ENCODE data around the gene ARMCX4. TPM values are rescaled to one million over a fixed set of nuclear protein-coding genes. Genes with fewer than 3 reads are reported as not detected.

Gene ARMCX4
- total RNA-seq, 1 experiment from 2014 or later, result 17.0 TPM

DNA sequence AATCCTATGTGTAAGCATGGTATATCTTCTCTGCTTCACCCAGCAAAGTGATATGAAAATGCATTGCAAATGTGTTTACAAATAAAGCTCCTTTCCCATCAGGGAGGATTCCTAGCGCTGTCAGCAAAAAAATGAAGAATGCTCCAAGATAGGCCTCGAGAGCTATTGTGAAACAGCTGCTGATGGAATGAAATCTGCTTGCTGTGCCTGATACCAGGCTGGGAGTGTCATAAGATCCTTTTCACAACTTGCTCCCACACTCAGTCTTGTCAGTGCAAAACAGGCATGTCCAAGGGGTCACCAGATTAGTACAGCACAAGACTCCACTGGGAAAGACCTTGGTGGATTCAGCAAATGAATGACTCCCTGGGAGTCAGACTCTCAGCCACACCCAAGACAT, 43.2 kb upstream of the ARMCX4 start:
- Histone ChIP-seq H4K5ac (ENCODE audit: insufficient read length, low read depth, low read length) (no peak overlapping the region), H3K23me2 (ENCODE audit: insufficient read length, low read depth, low read length, poor library complexity, severe bottlenecking) (no peaks in the 10 kb centered on the region), H3K79me1 (ENCODE audit: insufficient read depth, low read depth, low read length, poor library complexity, severe bottlenecking) (no peaks in the 10 kb centered on the region), H3K4ac (ENCODE audit: low read depth, low read length) (no peak overlapping the region), H3K4me1 (ENCODE audit: insufficient read depth, low read length) (no peaks in the 10 kb centered on the region), H2BK5ac (ENCODE audit: insufficient read length, low read length) (no peak overlapping the region), H3K27me3 (ENCODE audit: insufficient read depth, low read length) (no peaks in the 10 kb centered on the region), H2BK12ac (ENCODE audit: insufficient read length, low read depth, low read length) (no peak overlapping the region), H2BK15ac (ENCODE audit: low read depth, low read length) (no peak overlapping the region), H2BK120ac (ENCODE audit: low read depth, low read length, poor library complexity, severe bottlenecking) (no peak overlapping the region), H2AK5ac (ENCODE audit: insufficient read length, low read length) (no peak overlapping the region), H3K18ac (ENCODE audit: insufficient read length, low read depth, low read length) (no peak overlapping the region), H2BK20ac (ENCODE audit: low read depth, low read length, poor library complexity, severe bottlenecking) (no peak overlapping the region), H3K23ac (ENCODE audit: insufficient read length, low read depth, low read length) (no peak overlapping the region), H3T11ph (ENCODE audit: low read length) (no peak overlapping the region), H3K14ac (ENCODE audit: insufficient read depth, low read length) (no peak overlapping the region), H3K56ac (ENCODE audit: insufficient read length, low read depth, low read length) (no peak overlapping the region), H3K27ac (ENCODE audit: insufficient read length, low read depth, low read length) (no peak overlapping the region), H4K20me1 (ENCODE audit: control insufficient read depth, insufficient read depth, insufficient read length) (no peaks in the 10 kb centered on the region), H4K8ac (replicated peaks; ENCODE audit: insufficient read length, low read depth, low read length) (no peak overlapping the region), H4K91ac (ENCODE audit: insufficient read length, low read depth, low read length) (no peak overlapping the region), H3K4me2 (ENCODE audit: insufficient read depth, insufficient read length, low read length) (no peak overlapping the region), H3K9ac (ENCODE audit: extremely low read depth, insufficient read length, low read length) (no peak overlapping the region), H2AFZ (ENCODE audit: low read length) (no peak overlapping the region), H3K9me3 (ENCODE audit: control insufficient read depth, low read depth, low read length) (peaks cover 42% of the 10 kb centered on the region), H3K79me2 (ENCODE audit: insufficient read depth, low read length) (no peaks in the 10 kb centered on the region)
- Mint-ChIP-seq H3K27ac (no peak overlapping the region), H3K27me3 (ENCODE audit: low read depth) (peaks cover 5% of the 10 kb centered on the region), H3K36me3 (ENCODE audit: insufficient read depth in 1 of 3, low read depth in 3 of 3) (peaks cover 31 to 62% (median 60%) of the 10 kb centered on the region in 3 experiments), H3K4me3 (no peak overlapping the region), H3K4me1 (no peaks in the 10 kb centered on the region), H3K9me3 (peaks cover 59 to 68% of the 10 kb centered on the region in 2 experiments)
- no CpG with 5 or more reads among the region's 2 CpGs for WGBS (ENCODE audit: extremely low coverage, insufficient read length, low lambda C conversion rate)
- DNase-seq, result no peak
- TF ChIP-seq, protein P1, sequence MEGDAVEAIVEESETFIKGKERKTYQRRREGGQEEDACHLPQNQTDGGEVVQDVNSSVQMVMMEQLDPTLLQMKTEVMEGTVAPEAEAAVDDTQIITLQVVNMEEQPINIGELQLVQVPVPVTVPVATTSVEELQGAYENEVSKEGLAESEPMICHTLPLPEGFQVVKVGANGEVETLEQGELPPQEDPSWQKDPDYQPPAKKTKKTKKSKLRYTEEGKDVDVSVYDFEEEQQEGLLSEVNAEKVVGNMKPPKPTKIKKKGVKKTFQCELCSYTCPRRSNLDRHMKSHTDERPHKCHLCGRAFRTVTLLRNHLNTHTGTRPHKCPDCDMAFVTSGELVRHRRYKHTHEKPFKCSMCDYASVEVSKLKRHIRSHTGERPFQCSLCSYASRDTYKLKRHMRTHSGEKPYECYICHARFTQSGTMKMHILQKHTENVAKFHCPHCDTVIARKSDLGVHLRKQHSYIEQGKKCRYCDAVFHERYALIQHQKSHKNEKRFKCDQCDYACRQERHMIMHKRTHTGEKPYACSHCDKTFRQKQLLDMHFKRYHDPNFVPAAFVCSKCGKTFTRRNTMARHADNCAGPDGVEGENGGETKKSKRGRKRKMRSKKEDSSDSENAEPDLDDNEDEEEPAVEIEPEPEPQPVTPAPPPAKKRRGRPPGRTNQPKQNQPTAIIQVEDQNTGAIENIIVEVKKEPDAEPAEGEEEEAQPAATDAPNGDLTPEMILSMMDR (conservative IDR thresholded peaks at IDR 0.05), result no peak

All from H9 (cell line).